HepG2 (cell line): Measurements from ENCODE around the gene KRTAP5-11.

Source experiments
- DMAP1 ChIP-seq: IDR thresholded peaks from 2 replicates; pipeline ENCODE4 v1.6.1; 2016
- EHMT2 ChIP-seq: fragments of 200-600 bp; sonication (generic); IDR thresholded peaks from 2 replicates; pipeline ENCODE4 v1.7.0; 2017; ENCODE audit warnings: antibody characterized with exemption, low read depth, low read length, borderline replicate concordance
- FOXP1 ChIP-seq, 2 experiments: fragments of 450-650 bp in 1 of 2; IDR thresholded peaks; 2 replicates each; pipeline ENCODE4 v1.6.1; 2017 to 2018; ENCODE audit warnings: antibody characterized with exemption in 1 of 2
- POLR2A ChIP-seq, 2 experiments: IDR thresholded peaks; 2 replicates each; pipeline ENCODE4 v1.6.1; 2011; ENCODE audit warnings: low read depth in 2 of 2, low read length in 2 of 2, mild to moderate bottlenecking in 1 of 2, moderate library complexity in 1 of 2; ENCODE audit not compliant: insufficient read depth in 1 of 2
- POLR2AphosphoS5 ChIP-seq: IDR thresholded peaks from 2 replicates; pipeline ENCODE4 v1.6.1; 2012; ENCODE audit warnings: low read depth, low read length
- RFX1 ChIP-seq: fragments of 450-650 bp; IDR thresholded peaks from 2 replicates; pipeline ENCODE4 v1.6.1; 2017
- SMC3 ChIP-seq: IDR thresholded peaks from 2 replicates; pipeline ENCODE4 v1.6.1; 2011; ENCODE audit warnings: low read length, improper control_type of control experiment
- ZNF274 ChIP-seq: sonication (generic); formaldehyde crosslinking; IDR thresholded peaks from 2 replicates; pipeline ENCODE4 v1.5.1; 2020; ENCODE audit warnings: mild to moderate bottlenecking, missing genetic modification reagents
- TF ChIP-seq, protein P1 (sequence below): sonication (generic); formaldehyde crosslinking; IDR thresholded peaks from 2 replicates; pipeline ENCODE4 v1.4.0; 2020; ENCODE audit warnings: missing genetic modification reagents
- TF ChIP-seq, protein P2 (sequence below): sonication (generic); formaldehyde crosslinking; IDR thresholded peaks from 2 replicates; pipeline ENCODE4 v1.5.0; 2020; ENCODE audit warnings: mild to moderate bottlenecking, missing genetic modification reagents, moderate library complexity
- TF ChIP-seq, protein P3 (sequence below): sonication (generic); formaldehyde crosslinking; IDR thresholded peaks from one replicate; pipeline ENCODE4 v1.5.1; 2020; ENCODE audit warnings: mild to moderate bottlenecking, missing genetic modification reagents; ENCODE audit errors: not compliant biosample characterization

DNA sequence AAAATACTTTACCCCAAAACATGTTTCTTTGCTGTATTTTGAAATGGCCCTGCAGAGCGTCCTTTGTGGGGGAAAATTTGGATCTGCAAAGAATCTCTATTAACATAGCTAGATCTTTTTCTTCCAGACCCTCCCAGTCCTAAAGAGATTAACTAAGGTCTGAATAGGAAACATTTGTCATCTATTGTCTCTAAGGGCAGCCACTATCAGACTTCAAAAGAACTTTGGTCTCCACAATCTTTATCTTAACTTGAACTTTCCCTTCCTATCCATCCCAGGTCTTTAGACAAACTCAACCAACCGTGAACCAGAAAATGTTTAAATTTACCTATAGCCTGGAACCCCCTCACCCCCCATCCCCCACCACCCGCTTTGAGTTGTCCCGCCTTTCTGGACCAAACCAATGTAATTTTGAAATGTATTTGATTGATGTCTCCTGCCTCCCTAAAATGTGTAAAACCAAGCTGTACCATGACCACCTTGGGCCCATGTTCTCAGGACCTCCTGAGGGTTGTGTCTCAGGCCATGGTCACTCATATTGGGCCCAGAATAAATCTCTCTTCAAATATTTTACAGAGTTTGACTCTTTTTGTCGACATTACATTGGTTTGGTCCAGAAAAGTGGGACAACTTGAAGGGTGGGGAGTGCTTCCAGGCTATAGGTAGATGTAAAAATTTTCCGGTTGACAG lies 38.0 kb downstream of the KRTAP5-11 start:
- TF ChIP-seq FOXP1 (IDR thresholded peaks at IDR 0.05), result no peak
- no peak for TF ChIP-seq FOXP1 (CRISPR knock-in tag; IDR thresholded peaks at IDR 0.05)
- TF ChIP-seq POLR2AphosphoS5, result no peak
- TF ChIP-seq, protein P1, sequence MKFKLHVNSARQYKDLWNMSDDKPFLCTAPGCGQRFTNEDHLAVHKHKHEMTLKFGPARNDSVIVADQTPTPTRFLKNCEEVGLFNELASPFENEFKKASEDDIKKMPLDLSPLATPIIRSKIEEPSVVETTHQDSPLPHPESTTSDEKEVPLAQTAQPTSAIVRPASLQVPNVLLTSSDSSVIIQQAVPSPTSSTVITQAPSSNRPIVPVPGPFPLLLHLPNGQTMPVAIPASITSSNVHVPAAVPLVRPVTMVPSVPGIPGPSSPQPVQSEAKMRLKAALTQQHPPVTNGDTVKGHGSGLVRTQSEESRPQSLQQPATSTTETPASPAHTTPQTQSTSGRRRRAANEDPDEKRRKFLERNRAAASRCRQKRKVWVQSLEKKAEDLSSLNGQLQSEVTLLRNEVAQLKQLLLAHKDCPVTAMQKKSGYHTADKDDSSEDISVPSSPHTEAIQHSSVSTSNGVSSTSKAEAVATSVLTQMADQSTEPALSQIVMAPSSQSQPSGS (CRISPR knock-in tag), result no peak
- TF ChIP-seq, protein P2, sequence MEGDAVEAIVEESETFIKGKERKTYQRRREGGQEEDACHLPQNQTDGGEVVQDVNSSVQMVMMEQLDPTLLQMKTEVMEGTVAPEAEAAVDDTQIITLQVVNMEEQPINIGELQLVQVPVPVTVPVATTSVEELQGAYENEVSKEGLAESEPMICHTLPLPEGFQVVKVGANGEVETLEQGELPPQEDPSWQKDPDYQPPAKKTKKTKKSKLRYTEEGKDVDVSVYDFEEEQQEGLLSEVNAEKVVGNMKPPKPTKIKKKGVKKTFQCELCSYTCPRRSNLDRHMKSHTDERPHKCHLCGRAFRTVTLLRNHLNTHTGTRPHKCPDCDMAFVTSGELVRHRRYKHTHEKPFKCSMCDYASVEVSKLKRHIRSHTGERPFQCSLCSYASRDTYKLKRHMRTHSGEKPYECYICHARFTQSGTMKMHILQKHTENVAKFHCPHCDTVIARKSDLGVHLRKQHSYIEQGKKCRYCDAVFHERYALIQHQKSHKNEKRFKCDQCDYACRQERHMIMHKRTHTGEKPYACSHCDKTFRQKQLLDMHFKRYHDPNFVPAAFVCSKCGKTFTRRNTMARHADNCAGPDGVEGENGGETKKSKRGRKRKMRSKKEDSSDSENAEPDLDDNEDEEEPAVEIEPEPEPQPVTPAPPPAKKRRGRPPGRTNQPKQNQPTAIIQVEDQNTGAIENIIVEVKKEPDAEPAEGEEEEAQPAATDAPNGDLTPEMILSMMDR (CRISPR knock-in tag), result no peak
- TF ChIP-seq RFX1, result no peak
- TF ChIP-seq, protein P3, sequence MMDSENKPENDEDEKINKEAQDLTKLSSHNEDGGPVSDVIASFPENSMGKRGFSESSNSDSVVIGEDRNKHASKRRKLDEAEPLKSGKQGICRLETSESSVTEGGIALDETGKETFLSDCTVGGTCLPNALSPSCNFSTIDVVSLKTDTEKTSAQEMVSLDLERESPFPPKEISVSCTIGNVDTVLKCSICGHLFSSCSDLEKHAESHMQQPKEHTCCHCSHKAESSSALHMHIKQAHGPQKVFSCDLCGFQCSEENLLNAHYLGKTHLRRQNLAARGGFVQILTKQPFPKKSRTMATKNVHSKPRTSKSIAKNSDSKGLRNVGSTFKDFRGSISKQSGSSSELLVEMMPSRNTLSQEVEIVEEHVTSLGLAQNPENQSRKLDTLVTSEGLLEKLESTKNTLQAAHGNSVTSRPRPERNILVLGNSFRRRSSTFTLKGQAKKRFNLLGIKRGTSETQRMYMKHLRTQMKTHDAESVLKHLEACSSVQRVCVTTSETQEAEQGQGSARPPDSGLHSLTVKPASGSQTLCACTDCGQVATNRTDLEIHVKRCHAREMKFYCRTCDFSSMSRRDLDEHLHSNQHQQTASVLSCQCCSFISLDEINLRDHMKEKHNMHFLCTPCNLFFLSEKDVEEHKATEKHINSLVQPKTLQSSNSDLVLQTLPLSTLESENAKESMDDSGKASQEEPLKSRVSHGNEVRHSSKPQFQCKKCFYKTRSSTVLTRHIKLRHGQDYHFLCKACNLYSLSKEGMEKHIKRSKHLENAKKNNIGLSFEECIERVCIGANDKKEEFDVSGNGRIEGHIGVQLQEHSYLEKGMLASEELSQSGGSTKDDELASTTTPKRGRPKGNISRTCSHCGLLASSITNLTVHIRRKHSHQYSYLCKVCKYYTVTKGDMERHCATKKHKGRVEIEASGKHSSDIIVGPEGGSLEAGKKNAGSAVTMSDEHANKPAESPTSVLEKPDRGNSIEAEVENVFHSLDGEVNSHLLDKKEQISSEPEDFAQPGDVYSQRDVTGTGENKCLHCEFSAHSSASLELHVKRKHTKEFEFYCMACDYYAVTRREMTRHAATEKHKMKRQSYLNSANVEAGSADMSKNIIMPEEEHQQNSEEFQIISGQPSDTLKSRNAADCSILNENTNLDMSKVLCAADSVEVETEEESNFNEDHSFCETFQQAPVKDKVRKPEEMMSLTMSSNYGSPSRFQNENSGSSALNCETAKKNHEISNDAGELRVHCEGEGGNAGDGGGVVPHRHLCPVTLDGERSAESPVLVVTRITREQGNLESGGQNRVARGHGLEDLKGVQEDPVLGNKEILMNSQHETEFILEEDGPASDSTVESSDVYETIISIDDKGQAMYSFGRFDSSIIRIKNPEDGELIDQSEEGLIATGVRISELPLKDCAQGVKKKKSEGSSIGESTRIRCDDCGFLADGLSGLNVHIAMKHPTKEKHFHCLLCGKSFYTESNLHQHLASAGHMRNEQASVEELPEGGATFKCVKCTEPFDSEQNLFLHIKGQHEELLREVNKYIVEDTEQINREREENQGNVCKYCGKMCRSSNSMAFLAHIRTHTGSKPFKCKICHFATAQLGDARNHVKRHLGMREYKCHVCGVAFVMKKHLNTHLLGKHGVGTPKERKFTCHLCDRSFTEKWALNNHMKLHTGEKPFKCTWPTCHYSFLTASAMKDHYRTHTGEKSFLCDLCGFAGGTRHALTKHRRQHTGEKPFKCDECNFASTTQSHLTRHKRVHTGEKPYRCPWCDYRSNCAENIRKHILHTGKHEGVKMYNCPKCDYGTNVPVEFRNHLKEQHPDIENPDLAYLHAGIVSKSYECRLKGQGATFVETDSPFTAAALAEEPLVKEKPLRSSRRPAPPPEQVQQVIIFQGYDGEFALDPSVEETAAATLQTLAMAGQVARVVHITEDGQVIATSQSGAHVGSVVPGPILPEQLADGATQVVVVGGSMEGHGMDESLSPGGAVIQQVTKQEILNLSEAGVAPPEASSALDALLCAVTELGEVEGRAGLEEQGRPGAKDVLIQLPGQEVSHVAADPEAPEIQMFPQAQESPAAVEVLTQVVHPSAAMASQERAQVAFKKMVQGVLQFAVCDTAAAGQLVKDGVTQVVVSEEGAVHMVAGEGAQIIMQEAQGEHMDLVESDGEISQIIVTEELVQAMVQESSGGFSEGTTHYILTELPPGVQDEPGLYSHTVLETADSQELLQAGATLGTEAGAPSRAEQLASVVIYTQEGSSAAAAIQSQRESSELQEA (CRISPR knock-in tag), result no peak
- TF ChIP-seq DMAP1 (CRISPR knock-in tag), result no peak
- no peak for TF ChIP-seq EHMT2
- no peak for TF ChIP-seq POLR2A (IDR thresholded peaks at IDR 0.05; ENCODE audit: insufficient read depth in 1 of 2, low read depth in 2 of 2, low read length in 2 of 2)
- no peak for TF ChIP-seq SMC3
- TF ChIP-seq ZNF274 (CRISPR knock-in tag), result no peak
